GM19467 (cell line): Measurements from ENCODE around the gene OLFML2A.
"Not testable (repeated sequence)": the region's sequence is repeated elsewhere in the genome, so short reads cannot be mapped to it uniquely, and the experiment has no call there.

ENCODE experiments used
- ATAC-seq: cut with Tn5 transposase; IDR thresholded peaks from one replicate; pipeline ENCODE4 v1.9.1; 2021; ENCODE audit warnings: mild to moderate bottlenecking, moderate library complexity; ENCODE audit not compliant: unreplicated experiment

OLFML2A gene

GRCh38 chr9:124776954-124777648 is at the start of gene OLFML2A:
OLFML2A (plus strand) TSS chr9:124777133; CDS start chr9:124777271, 138 bp downstream.
- ATAC-seq: no peak

DNA sequence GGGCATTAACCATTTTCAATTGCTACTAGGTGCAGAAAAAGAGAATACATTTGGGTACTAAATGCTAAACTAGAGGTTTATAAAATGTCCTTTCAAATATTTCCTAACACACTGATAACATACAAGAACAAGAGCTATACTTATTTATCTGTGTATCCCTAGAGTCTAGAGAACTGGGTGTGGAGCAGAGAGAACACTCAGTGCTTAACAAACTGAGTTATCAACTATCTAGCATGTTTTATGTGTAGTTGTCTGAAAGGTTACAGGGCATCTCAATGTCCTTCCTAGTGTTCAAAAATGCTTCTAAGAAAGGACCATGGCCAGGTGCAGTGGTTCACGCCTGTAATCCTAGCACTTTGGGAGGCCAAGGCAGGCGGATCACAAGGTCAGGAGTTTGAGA is 46.2 kb upstream of the OLFML2A start:
- ATAC-seq: no peak

DNA sequence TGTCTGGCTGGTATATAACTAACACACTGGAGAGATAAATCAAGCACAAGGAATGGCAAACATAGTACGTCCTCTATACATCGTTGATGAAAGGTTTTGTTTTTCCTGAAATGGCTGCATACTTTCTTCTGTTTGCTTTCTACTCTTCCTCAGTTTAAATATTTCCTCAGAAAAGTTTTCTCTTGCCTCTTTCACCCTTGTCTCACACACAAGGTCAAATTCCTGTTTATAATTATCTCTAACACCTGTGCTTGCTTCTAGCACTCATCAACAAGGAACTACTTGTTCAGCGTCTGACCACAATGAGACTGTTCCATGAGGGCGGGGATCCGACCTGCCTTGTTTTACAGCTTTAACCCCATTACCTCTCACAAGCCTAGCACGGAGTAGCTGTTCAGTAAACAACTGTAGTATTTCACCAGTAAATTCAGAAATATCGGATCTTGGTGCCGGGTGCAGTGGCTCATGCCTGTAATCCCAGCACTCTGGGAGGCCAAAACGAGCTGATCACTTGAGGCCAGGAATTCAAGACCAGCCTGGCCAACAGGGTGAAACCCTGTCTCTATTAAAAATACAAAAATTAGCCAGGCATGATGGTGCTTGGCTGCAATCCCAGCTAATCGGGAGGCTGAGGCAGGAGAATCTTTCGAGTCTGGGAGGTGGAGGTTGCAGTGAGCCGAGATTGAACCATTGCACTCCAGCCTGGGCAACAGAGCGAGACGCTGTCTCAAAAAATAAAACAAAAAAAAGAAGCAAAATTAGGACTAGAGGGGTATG is 42.8 kb upstream of the OLFML2A start:
- ATAC-seq: no peak

- not testable (repeated sequence) for ATAC-seq
These were observed 42.2 kb upstream of the OLFML2A start for GRCh38 chr9:124734741-124735083.

DNA sequence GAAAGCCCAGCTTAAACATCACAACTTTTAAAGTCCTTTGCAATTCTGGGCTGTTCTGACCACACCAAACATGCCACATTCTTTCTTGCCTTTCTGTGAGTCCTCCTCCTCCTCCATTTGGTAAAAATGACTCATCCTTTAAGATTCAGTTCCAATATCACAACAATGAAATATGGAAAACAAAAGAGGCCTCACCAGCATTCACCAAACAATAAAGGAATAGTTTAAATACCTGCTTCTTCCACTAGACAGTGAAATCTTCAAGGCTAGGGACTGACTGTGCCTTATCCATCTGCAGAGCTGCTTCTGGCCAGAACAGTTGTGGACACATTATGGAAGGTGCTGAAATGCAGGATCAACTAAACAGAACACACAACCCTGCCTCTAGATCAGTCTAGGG is 41.8 kb upstream of the OLFML2A start:
- no peak for ATAC-seq

DNA sequence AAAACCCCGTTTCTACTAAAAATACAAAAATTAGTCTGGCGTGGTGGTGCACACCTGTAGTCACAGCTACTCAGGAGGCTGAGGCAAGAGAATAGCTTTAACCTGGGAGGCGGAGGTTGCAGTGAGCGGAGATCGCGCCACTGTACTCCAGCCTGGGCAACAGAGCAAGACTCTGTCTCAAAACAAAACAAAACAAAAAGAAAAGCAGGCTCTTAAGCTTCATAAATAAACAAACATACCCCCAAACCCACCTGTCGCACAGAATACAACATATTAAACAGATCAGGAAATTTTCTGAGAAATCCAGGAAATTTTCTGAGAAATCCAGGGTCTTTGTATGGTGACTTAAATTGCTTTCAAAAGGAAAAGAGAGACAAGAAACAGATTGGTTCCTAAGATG is 38.9 kb upstream of the OLFML2A start:
- not testable (repeated sequence) for ATAC-seq

DNA sequence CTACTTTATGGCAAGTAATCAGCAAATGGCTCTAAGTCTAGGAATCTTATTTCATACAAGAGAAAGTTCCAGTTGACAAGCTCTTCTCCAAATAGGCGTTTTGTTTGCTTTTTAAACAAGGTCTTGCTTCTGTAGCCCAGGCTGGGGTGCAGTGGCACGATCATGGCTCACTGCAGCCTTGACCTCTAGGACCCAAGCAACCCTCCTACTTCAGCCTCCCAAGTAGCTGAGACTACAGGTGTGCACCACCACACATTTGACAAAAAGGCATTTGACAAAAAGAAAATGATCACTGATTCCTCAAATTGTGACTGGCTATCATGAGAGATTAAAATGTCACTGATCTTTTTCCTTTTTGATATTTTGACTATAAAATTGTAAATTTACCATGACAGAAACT is 37.6 kb upstream of the OLFML2A start:
- no peak for ATAC-seq

GRCh38 chr9:124741149-124741548 is 35.8 kb upstream of the OLFML2A start:
- ATAC-seq: no peak

- ATAC-seq: no peak
These were observed 35.3 kb upstream of the OLFML2A start for GRCh38 chr9:124741662-124742061.

- no peak for ATAC-seq
These were observed 34.0 kb upstream of the OLFML2A start for GRCh38 chr9:124742940-124743339.

DNA sequence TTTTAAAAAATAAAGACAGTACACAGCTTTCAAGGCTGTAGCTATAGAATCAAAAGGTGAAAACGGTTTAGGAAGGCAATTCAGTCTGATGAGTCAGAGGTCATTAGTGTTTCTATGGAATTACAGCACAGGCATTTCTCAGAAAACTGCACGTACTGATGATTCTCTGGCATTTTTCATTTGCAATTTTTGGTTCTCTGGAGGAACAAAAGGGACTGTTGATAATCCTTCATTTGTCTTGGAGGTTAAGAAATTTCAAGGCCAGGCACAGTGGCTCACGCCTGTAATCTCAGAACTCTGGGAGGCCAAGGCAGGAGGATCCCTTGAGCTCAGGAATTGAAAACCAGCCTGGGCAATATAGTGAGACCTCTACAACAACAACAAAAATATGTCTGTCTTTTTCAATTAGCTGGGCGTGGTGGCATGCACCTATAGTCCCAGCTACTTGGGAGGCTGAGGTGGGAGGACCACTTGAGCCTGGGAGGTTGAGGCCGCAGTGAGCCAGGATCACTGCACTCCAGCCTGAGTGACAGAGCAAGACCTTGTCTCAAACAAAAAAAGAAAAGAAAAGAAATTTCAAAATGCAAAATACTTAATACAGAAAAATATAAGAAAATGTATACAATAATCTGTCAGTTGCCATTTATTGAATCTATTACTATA is 33.1 kb upstream of the OLFML2A start:
- ATAC-seq: no peak

GRCh38 chr9:124747065-124747464 is 29.9 kb upstream of the OLFML2A start:
- ATAC-seq: no peak

GRCh38 chr9:124749284-124749683 is 27.6 kb upstream of the OLFML2A start:
- no peak for ATAC-seq

DNA sequence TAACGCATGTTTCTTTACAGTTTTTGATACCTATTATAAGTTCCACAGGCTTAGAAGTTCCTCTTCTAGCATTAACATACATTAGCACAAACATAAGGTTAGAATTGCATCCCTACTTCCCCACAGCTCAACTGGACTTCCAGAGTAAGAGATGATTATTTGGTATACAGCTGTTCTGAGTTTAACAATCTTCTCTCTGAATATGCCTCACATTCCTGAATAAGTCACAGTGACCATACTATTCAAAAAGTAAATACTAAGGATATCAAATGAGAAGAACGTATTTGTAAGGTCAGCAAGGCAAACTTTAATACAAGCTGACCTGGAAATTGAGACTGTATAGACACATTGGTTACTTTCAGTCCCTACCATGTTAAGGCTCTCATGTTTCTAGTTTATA is 27.2 kb upstream of the OLFML2A start:
- no peak for ATAC-seq

- ATAC-seq: no peak
These were observed 24.0 kb upstream of the OLFML2A start for GRCh38 chr9:124752967-124753366.

GRCh38 chr9:124754289-124754688 is 22.6 kb upstream of the OLFML2A start:
- no peak for ATAC-seq

DNA sequence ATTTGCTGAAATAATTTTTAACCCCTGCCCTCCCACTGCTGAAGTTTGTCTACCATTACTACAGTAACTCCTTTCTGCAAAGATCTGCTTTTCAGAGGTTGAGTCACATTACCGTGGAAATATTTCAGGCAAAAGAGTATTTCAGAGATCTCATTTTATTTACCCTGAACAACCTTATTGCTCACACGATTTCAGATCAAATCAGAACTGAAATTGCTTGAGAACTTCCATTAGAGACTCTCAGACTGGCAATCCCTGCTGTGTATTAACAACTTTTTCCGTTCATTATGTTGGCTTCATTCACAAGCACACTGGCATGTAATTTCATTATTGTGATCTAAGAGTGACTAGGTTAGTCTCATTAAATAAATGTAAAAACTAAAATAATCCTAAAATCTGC is 21.9 kb upstream of the OLFML2A start:
- no peak for ATAC-seq

- no peak for ATAC-seq
These were observed 20.9 kb upstream of the OLFML2A start for GRCh38 chr9:124756011-124756410.

DNA sequence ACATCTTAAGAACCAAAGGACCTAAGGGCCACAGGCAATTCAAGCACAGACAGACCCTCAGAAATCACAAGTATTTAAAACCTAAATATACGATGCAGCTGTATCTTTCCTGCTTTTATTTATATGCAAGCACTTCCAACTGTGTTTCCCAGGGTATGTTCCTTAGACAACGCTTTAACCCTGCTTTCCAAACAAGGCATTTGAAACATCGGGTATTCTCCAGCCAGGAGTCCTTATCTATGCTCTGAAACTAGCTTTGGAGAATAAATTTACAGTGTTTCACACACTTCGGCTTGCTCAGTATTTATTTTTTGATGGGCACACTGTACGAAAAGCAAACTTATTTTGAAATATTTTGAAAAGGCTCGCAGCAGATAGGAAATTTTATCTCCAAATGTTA is 19.3 kb upstream of the OLFML2A start:
- no peak for ATAC-seq

DNA sequence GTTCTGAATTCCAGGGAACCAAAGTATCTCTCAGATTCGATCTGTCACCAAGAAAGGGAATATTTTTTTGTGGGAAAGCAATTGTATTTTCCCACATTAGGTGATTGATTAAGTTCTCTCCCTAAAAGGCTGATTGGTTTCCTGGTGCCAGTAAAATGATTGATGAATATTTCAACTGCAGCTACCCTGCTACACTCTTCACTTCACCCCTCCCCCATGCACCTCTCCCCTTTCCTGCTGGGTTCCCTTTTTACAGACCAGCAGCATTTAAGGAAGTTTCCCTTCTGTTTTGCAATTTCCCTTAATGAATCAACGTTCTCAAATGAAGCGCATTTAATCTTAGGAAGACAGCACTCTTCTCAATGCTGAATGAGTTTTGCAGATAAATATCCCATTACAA is 18.9 kb upstream of the OLFML2A start:
- no peak for ATAC-seq

- no peak for ATAC-seq
These were observed 18.2 kb upstream of the OLFML2A start for GRCh38 chr9:124758691-124759090.

DNA sequence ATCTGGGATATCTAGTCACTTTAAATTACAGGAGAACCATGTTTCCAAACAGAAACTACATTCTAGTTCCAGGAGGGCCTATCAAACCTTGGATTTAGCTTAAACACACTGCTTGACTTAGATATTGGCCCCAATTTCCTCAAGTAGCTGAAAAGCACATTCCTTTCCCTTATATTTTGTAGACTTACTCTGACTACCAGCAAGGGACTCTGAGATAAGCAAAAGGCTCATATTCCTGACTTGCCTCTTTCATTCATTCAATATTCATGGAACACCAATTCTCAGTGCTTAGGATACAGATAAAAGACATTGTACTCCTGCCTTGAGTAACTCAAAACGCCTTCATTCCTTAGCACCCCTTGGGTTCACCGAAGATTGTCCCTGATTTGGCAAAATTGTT is 17.6 kb upstream of the OLFML2A start:
- no peak for ATAC-seq
